ENCODE measurements around the gene APOD. TPM values are rescaled to one million over a fixed set of nuclear protein-coding genes. Genes with fewer than 3 reads are reported as not detected.
"Not testable (repeated sequence)": the region's sequence is repeated elsewhere in the genome, so short reads cannot be mapped to it uniquely, and the experiment has no call there.

APOD gene
- total RNA-seq, 1 experiment from 2014 or later = not detected

DNA sequence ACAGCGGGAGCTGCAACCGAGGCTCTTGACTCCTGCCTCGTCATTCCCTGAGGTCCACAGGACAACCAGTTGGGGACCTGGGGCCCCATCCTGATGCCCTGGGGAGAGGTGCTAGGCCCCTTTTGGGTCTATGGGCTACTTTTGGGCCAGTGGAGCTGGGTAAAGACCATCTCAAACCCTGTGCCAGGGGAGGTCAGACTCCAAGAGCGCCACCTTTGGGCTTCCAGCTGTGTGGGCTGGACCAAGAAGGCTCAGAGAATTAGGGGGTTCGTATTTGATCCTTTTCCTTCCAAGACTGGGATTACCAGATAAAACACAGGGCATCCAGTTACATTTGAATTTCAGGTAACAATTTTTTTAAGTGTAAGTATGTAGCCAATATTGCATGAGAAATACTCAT lies 33.4 kb upstream of the APOD start:
- H2AFZ ChIP-seq (ENCODE audit: low read length); H3K79me1 ChIP-seq (ENCODE audit: insufficient read depth, low read depth, low read length, poor library complexity, severe bottlenecking); H3K18ac ChIP-seq (ENCODE audit: insufficient read length, low read depth, low read length); H3K27me3 ChIP-seq (ENCODE audit: insufficient read depth, low read length); H3K23me2 ChIP-seq (ENCODE audit: insufficient read length, low read depth, low read length, poor library complexity, severe bottlenecking); H2BK15ac ChIP-seq (ENCODE audit: low read depth, low read length); H2BK5ac ChIP-seq (ENCODE audit: insufficient read length, low read length); H3K27me3 Mint-ChIP-seq (ENCODE audit: low read depth); H3K4ac ChIP-seq (ENCODE audit: low read depth, low read length); H3K4me3 Mint-ChIP-seq; H4K20me1 ChIP-seq (ENCODE audit: control insufficient read depth, insufficient read depth, insufficient read length); H3K79me2 ChIP-seq (ENCODE audit: insufficient read depth, low read length); H2BK12ac ChIP-seq (ENCODE audit: insufficient read length, low read depth, low read length); H3T11ph ChIP-seq (ENCODE audit: low read length); H2AK5ac ChIP-seq (ENCODE audit: insufficient read length, low read length); H4K5ac ChIP-seq (ENCODE audit: insufficient read length, low read depth, low read length); H2BK20ac ChIP-seq (ENCODE audit: low read depth, low read length, poor library complexity, severe bottlenecking); H4K91ac ChIP-seq (ENCODE audit: insufficient read length, low read depth, low read length); H3K4me1 Mint-ChIP-seq; H3K4me2 ChIP-seq (ENCODE audit: insufficient read depth, insufficient read length, low read length); H3K36me3 Mint-ChIP-seq (ENCODE audit: insufficient read depth in 1 of 3, low read depth in 3 of 3); H3K14ac ChIP-seq (ENCODE audit: insufficient read depth, low read length); H3K4me1 ChIP-seq (ENCODE audit: insufficient read depth, low read length); H2BK120ac ChIP-seq (ENCODE audit: low read depth, low read length, poor library complexity, severe bottlenecking); H4K8ac ChIP-seq (replicated peaks; ENCODE audit: insufficient read length, low read depth, low read length); H3K27ac Mint-ChIP-seq; H3K9me3 Mint-ChIP-seq; H3K23ac ChIP-seq (ENCODE audit: insufficient read length, low read depth, low read length); H3K9me3 ChIP-seq (ENCODE audit: control insufficient read depth, low read depth, low read length); H3K56ac ChIP-seq (ENCODE audit: insufficient read length, low read depth, low read length); H3K27ac ChIP-seq (ENCODE audit: insufficient read length, low read depth, low read length); DNase-seq; H3K9ac ChIP-seq (ENCODE audit: extremely low read depth, insufficient read length, low read length): not testable (repeated sequence)
- no CpG with 5 or more reads among the region's 5 CpGs for WGBS (ENCODE audit: extremely low coverage, insufficient read length, low lambda C conversion rate)
